Ovary (tissue), 9 donors: ENCODE data around the gene CHPF. TPM values are rescaled to one million over a fixed set of nuclear protein-coding genes. Genes with fewer than 3 reads are reported as not detected.

Experiments used
- DNase-seq, 5 donors: peaks; one replicate each; pipeline ENCODE4 v3.0.0-alpha.2; 2019 to 2020
- H3K27ac ChIP-seq, 2 donors: fragments of 200-600 bp; one replicate each; pipeline versions ENCODE4 v1.5.1 to v1.8.0; 2019 to 2022
- H3K27me3 ChIP-seq: fragments of 200-600 bp; one replicate; pipeline ENCODE4 v1.8.0; 2022
- H3K36me3 ChIP-seq: fragments of 200-600 bp; sonication (generic); one replicate; pipeline ENCODE4 v1.5.1; 2019
- H3K4me1 ChIP-seq: one replicate; pipeline ENCODE4 v1.8.1; 2013; ENCODE audit warnings: mild to moderate bottlenecking, moderate library complexity; ENCODE audit not compliant: insufficient read depth
- H3K4me3 ChIP-seq: fragments of 200-600 bp; sonication (generic); one replicate; pipeline ENCODE4 v1.5.1; 2017
- H3K9me3 ChIP-seq, 2 donors: fragments of 200-600 bp in 1 of 2; sonication (generic) in 1 of 2; one replicate each; pipeline versions ENCODE4 v1.5.1 to v1.8.1; 2013 to 2019; ENCODE audit warnings: mild to moderate bottlenecking in 1 of 2, moderate library complexity in 1 of 2
- EP300 ChIP-seq: sonication (generic); formaldehyde crosslinking; IDR thresholded peaks from one replicate; pipeline ENCODE4 v1.6.1; 2017; ENCODE audit warnings: antibody characterized with exemption
- POLR2A ChIP-seq: fragments of 450-650 bp; IDR thresholded peaks from one replicate; pipeline ENCODE4 v1.6.1; 2017; ENCODE audit warnings: antibody characterized with exemption, mild to moderate bottlenecking, moderate library complexity
- WGBS, 3 donors: extraction: QIAGEN DNeasy Blood & Tissue Kit in 1 of 3; methylation state at CpG; one replicate each; pipeline versions ENCODE4 v1.1.5 to v1.1.7; 2013 to 2017; 5-methylcytosine and 5-hydroxymethylcytosine counted together
- intact Hi-C, 4 donors: fragments of 100-400 bp; cut with DNase I; formaldehyde crosslinking; loops; one replicate each; pipeline versions ENCODE4 v1.11.0 to v1.15.1; 2022 to 2023
- polyA plus RNA-seq, 2 donors: library from polyadenylated mRNA; stranded (reverse); fragments of 200-250 nt in 1 of 2; fragments of 350-450 nt in 1 of 2; fragmentation: Illumina TruSeq in 1 of 2; extraction: RNeasy Lipid Tissue Mini Kit (QIAGEN cat#74804) in 1 of 2; gene quantifications; one replicate each; pipeline ENCODE4 v1.2.3, GENCODE V29; 2013 to 2014
- total RNA-seq, 7 donors: library from RNA; depleted of rRNA in 2 of 7; stranded (reverse); fragments of >200 nt in 2 of 7; fragmentation: NEBNext Ultra II Directional in 3 of 7; extraction: Animal tissue kit (Norgen Biotek cat#: 25700) in 3 of 7; gene quantifications; one replicate each; pipeline versions ENCODE4 v1.1.0 to v1.2.4, GENCODE V29; 2016 to 2023
- TF ChIP-seq, protein P1 (sequence below), 3 donors: fragments of 450-650 bp in 2 of 3; fragments of 200-600 bp in 1 of 3; IDR thresholded peaks; one replicate each; pipeline versions ENCODE4 v1.5.1 to v1.8.0; 2016 to 2022; ENCODE audit warnings: antibody characterized with exemption in 3 of 3, mild to moderate bottlenecking in 1 of 3
- donor health status: DM: no; HTN: no; CAD: no; lungs with moderate emphysema.
- donor health status: DM: no; HTN: no; CAD: no.
- donor health status: Bipolar disorder and iron deficiency.
- donor health status: DM: yes; HTN: yes; CAD: no.
- donor health status: DM: no; HTN: no; CAD: no.
- donor health status: DM: yes; HTN: yes; CAD: no.

The CHPF gene
- total and polyA plus RNA-seq, 9 donors, result 4.0 to 181 (median 120) TPM

DNA sequence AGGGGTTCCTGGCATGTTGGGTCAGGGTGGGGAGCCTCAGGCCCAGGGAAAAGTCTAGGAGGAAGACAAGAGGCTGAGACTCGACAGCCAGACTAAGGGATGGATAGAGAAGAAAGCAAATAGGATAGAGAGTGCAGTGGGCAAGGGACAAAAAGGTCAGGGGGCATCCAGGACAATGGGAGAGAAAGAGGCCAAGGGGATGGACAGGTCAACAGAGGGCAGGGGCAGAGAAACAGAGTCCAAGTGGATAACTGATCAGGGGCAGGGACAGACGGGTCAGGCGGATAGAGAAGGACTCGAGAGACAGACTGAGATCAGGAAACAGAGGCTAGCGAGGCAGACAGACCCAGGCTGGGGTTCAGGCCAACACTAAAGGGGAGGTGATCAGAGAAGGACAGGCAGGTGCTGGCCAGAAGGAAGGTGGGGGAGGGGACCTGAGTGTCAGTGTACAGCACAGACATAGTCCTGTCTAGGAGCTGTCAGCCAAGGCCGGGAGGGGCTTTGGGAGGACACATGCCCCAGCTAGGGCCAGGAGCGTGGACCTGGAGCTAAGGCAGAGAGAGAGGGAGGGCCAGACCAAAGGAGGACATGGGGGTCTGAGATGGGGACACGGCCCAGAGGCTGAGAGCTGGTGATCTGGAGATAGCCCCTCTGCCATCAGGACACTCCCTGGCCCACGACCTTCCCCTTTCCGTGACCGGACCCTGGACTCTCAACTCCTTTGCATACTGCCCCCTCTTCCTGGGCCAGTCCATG lies 17.1 kb downstream of the CHPF start:
- Histone ChIP-seq H3K36me3 (no peaks in the 10 kb centered on the region), H3K27me3 (no peaks in the 10 kb centered on the region), H3K4me3 (no peak overlapping the region), H3K27ac (no peak overlapping the region), H3K9me3 (no peaks in the 10 kb centered on the region), H3K4me1 (no peaks in the 10 kb centered on the region)
- intact Hi-C loops, result loop anchor here in 3 of 4 donors (2.0 to 10.0 kb wide), 4 partner anchors 52 to 252 kb away; partner anchors contain the start of gene DNAJB2 (in 2 of the 3)
- DNase-seq, result no peak
- TF ChIP-seq EP300 (no peak), POLR2A (no peak)
- TF ChIP-seq, protein P1, sequence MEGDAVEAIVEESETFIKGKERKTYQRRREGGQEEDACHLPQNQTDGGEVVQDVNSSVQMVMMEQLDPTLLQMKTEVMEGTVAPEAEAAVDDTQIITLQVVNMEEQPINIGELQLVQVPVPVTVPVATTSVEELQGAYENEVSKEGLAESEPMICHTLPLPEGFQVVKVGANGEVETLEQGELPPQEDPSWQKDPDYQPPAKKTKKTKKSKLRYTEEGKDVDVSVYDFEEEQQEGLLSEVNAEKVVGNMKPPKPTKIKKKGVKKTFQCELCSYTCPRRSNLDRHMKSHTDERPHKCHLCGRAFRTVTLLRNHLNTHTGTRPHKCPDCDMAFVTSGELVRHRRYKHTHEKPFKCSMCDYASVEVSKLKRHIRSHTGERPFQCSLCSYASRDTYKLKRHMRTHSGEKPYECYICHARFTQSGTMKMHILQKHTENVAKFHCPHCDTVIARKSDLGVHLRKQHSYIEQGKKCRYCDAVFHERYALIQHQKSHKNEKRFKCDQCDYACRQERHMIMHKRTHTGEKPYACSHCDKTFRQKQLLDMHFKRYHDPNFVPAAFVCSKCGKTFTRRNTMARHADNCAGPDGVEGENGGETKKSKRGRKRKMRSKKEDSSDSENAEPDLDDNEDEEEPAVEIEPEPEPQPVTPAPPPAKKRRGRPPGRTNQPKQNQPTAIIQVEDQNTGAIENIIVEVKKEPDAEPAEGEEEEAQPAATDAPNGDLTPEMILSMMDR (IDR thresholded peaks at IDR 0.05), result no peak
- 65 to 70% (median 69%) methylated on average over 11 of the region's 11 CpGs for WGBS, 3 donors

DNA sequence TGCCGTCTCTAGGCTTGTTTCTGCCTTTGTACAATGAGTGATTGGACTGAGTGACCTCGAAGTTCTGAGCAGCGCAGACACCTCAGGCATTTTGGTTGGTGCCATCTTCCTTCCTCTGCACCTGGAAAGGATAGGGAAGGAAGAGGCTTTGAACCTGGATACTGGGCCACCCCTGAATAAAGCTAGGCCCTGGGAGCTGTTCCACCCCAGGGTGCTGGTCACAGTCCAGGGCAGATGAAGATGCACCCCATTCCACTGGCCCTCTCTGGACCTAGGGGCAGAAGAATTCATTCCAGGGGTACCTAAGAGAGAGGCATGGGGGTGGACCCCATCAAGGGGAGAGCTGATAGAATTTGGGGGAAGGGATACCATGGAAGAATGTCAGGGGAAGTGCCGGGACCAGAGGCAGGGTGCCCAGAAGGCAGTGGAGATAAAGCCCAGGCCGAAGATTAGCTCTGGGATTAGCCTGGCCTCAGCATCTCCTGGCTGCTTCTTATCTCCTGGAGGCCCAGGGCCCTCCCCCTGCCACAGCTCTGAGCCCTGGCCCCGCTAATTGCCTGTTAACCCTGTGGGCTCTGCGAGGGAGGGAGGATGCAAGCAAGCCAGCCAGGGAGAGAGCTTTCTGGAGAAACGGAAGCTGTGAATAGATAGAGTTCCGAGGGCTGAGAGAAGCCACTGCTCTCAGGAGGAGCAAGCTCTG lies 17.9 kb downstream of the CHPF start:
- Histone ChIP-seq H3K27ac (no peak overlapping the region), H3K36me3 (no peaks in the 10 kb centered on the region), H3K9me3 (no peaks in the 10 kb centered on the region), H3K4me3 (no peak overlapping the region), H3K27me3 (no peaks in the 10 kb centered on the region), H3K4me1 (no peaks in the 10 kb centered on the region)
- intact Hi-C loops, result loop anchor here in 3 of 4 donors (2.0 to 10.0 kb wide), 5 partner anchors 43 to 251 kb away; partner anchors contain the start of gene DNAJB2 (in 2 of the 3)
- no peak for DNase-seq
- TF ChIP-seq POLR2A, result no peak
- TF ChIP-seq, protein P1 (IDR thresholded peaks at IDR 0.05), result no peak
- TF ChIP-seq EP300, result no peak
- WGBS, 3 donors, result 34 to 53% (median 47%) methylated on average over 9 of the region's 9 CpGs

DNA sequence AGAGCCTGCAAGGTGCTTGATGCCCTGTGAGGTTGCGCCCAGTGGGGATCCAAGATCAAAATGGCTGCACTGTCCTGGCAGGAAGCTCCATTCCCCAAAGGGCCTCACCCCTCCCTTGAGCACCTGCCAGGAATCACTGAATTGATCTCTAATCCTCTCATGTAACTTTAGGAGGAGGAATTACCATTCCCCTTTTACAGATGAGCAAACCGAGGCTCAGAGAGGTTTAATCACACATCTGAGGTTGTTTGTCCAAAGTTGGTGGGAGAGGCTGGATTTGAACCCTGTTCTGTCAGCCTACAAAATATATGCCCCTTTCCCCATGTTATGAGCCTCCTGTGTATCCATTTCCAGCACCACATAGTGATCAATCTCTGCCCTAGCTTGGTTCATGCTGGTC lies 18.8 kb downstream of the CHPF start:
- intact Hi-C loops, result loop anchor here in 3 of 4 donors (2.0 to 10.0 kb wide), 5 partner anchors 42 to 250 kb away; partner anchors contain the start of gene DNAJB2 (in 2 of the 3)
- TF ChIP-seq POLR2A (no peak), EP300 (no peak)
- TF ChIP-seq, protein P1 (IDR thresholded peaks at IDR 0.05), result no peak
- Histone ChIP-seq H3K27me3 (no peaks in the 10 kb centered on the region), H3K27ac (no peak overlapping the region), H3K36me3 (no peaks in the 10 kb centered on the region), H3K4me1 (no peaks in the 10 kb centered on the region), H3K9me3 (no peaks in the 10 kb centered on the region), H3K4me3 (no peak overlapping the region)
- WGBS, 3 donors, result 88 to 94% (median 90%) methylated on average over 2 of the region's 2 CpGs
- DNase-seq, result no peak

DNA sequence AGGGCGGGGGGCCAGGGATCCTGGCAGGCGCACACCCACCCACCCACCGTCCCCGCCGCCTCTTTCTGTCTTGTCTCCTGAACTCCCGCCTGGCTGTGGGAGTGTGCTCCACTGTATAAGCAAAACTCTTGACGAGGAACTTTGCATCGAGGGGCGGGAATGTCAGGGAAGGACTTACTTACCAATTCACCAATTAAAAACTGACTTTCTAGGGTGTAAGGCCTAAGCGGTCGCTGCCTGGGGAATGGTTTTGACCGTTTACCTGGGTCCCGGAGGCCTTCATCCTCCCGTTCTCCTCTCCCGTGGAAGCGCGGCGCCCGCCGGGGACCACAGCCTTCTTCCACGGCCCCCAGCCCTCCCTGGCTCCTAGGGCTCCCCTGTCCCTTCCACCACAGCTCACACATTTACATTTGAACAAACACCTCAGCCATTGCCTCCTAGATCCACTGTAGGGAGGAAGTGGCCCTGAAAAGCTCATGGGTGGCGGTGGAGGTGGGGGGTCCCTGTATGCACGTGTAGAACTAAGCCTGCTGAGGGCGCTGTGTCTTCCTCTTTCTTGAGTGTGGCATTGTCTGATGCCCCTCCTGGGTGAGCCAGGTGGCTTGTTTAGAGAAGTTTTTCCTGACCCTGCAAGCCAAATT lies 20.5 kb downstream of the CHPF start:
- Histone ChIP-seq H3K27me3 (no peaks in the 10 kb centered on the region), H3K4me3 (peak overlapping the region; percentile 27), H3K27ac (no peak overlapping the region), H3K36me3 (no peaks in the 10 kb centered on the region), H3K4me1 (no peaks in the 10 kb centered on the region), H3K9me3 (no peaks in the 10 kb centered on the region)
- no peak for TF ChIP-seq EP300
- TF ChIP-seq, protein P1 (IDR thresholded peaks at IDR 0.05), result no peak
- no peak for TF ChIP-seq POLR2A
- WGBS, 3 donors, result 25 to 29% (median 28%) methylated on average over 24 of the region's 24 CpGs
- intact Hi-C loops, result loop anchor here in 3 of 4 donors (5.0 to 10.0 kb wide), 3 partner anchors 48 to 248 kb away; partner anchors contain the start of gene DNAJB2 (in 2 of the 3)
- no peak for DNase-seq
